ENCODE measurements around the gene MGAT5.

DNA sequence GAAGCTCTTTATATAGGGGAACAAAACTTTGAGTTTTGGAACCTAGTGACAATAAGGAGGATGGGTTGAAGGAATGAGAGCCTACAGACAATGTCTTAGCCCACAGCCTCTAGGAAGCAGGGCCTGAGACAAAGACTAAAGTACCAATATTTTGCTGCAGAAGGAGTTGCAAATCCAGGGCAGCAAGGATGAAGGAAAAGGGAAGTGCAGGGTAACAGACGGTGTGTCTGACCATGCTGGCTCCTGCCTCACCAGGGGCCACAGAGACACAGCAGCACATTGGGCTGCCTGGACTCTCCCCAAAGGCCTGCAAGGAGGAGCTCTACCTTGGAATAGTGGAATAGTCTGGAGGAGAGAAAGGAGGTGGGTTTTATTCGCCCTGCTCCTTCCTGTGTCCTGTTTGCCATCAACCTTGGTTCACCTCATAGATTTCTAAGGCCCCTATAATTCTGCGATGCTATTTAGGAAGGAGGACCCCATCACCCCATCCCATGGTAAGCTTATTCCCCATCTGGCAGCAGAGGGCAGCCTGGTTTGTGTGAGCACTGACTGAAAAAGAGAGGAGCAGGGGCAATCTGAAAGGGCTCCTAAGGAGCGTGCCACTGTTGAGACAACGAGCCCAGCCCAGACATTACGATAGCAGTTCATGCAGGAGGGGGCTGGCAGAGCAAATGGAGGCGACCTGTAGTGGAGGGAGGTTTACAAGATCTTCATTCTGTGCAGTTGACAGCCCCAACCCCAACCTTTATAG is 143.4 kb downstream of the MGAT5 start:
- TF ChIP-seq ZNF70 (CRISPR knock-in tag; IDR thresholded peaks at IDR 0.05) (no peak), ZFP3 (CRISPR knock-in tag; IDR thresholded peaks at IDR 0.05) (no peak)
- TF ChIP-seq, protein P1, sequence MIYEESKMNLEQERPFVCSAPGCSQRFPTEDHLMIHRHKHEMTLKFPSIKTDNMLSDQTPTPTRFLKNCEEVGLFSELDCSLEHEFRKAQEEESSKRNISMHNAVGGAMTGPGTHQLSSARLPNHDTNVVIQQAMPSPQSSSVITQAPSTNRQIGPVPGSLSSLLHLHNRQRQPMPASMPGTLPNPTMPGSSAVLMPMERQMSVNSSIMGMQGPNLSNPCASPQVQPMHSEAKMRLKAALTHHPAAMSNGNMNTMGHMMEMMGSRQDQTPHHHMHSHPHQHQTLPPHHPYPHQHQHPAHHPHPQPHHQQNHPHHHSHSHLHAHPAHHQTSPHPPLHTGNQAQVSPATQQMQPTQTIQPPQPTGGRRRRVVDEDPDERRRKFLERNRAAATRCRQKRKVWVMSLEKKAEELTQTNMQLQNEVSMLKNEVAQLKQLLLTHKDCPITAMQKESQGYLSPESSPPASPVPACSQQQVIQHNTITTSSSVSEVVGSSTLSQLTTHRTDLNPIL (CRISPR knock-in tag; IDR thresholded peaks at IDR 0.05; ENCODE audit: low read depth), result no peak
- TF ChIP-seq, protein P2, sequence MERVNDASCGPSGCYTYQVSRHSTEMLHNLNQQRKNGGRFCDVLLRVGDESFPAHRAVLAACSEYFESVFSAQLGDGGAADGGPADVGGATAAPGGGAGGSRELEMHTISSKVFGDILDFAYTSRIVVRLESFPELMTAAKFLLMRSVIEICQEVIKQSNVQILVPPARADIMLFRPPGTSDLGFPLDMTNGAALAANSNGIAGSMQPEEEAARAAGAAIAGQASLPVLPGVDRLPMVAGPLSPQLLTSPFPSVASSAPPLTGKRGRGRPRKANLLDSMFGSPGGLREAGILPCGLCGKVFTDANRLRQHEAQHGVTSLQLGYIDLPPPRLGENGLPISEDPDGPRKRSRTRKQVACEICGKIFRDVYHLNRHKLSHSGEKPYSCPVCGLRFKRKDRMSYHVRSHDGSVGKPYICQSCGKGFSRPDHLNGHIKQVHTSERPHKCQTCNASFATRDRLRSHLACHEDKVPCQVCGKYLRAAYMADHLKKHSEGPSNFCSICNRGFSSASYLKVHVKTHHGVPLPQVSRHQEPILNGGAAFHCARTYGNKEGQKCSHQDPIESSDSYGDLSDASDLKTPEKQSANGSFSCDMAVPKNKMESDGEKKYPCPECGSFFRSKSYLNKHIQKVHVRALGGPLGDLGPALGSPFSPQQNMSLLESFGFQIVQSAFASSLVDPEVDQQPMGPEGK (CRISPR knock-in tag; IDR thresholded peaks at IDR 0.05; ENCODE audit: borderline replicate concordance), result no peak
- TF ChIP-seq, protein P3, sequence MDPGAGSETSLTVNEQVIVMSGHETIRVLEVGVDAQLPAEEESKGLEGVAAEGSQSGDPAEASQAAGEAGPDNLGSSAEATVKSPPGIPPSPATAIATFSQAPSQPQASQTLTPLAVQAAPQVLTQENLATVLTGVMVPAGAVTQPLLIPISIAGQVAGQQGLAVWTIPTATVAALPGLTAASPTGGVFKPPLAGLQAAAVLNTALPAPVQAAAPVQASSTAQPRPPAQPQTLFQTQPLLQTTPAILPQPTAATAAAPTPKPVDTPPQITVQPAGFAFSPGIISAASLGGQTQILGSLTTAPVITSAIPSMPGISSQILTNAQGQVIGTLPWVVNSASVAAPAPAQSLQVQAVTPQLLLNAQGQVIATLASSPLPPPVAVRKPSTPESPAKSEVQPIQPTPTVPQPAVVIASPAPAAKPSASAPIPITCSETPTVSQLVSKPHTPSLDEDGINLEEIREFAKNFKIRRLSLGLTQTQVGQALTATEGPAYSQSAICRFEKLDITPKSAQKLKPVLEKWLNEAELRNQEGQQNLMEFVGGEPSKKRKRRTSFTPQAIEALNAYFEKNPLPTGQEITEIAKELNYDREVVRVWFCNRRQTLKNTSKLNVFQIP (CRISPR knock-in tag; IDR thresholded peaks at IDR 0.05; ENCODE audit: borderline replicate concordance, low read depth), result no peak
